Gastroesophageal sphincter (tissue), 4 donors: ENCODE results near the gene TFF3. TPM values are rescaled to one million over a fixed set of nuclear protein-coding genes. Genes with fewer than 3 reads are reported as not detected.

ENCODE experiments used
- ATAC-seq: fragments of 150-250 bp; one replicate; pipeline ENCODE4 v1.9.1; 2016; ENCODE audit warnings: mild to moderate bottlenecking, moderate library complexity
- H3K27ac ChIP-seq, 4 donors: fragments of 200-600 bp; sonication (generic) in 3 of 4; 1 replicate in 3 of 4; 2 replicates in 1 of 4; pipeline ENCODE4 v1.5.1; 2016 to 2019
- H3K27me3 ChIP-seq: fragments of 200-600 bp; sonication (generic); one replicate; pipeline ENCODE4 v1.5.1; 2019
- H3K36me3 ChIP-seq, 2 donors: fragments of 200-600 bp; sonication (generic); one replicate each; pipeline ENCODE4 v1.5.1; 2019; ENCODE audit warnings: control low read depth in 1 of 2
- H3K4me1 ChIP-seq, 3 donors: fragments of 200-600 bp; sonication (generic); 1 replicate in 2 of 3; 2 replicates in 1 of 3; pipeline ENCODE4 v1.5.1; 2016 to 2019; ENCODE audit warnings: control low read depth in 2 of 3
- H3K4me3 ChIP-seq, 2 donors: fragments of 200-600 bp; sonication (generic); one replicate each; pipeline ENCODE4 v1.5.1; 2019; ENCODE audit warnings: mild to moderate bottlenecking in 1 of 2, moderate library complexity in 1 of 2
- H3K9me3 ChIP-seq, 3 donors: fragments of 200-600 bp; sonication (generic); one replicate each; pipeline ENCODE4 v1.5.1; 2017 to 2019; ENCODE audit warnings: control low read depth in 2 of 3
- EP300 ChIP-seq: sonication (generic); formaldehyde crosslinking; IDR thresholded peaks from one replicate; pipeline ENCODE4 v1.6.1; 2017; ENCODE audit warnings: antibody characterized with exemption, mild to moderate bottlenecking
- POLR2A ChIP-seq, 2 donors: fragments of 450-650 bp; IDR thresholded peaks; one replicate each; pipeline ENCODE4 v1.6.1; 2017; ENCODE audit warnings: antibody characterized with exemption in 2 of 2, mild to moderate bottlenecking in 2 of 2, moderate library complexity in 1 of 2
- POLR2AphosphoS5 ChIP-seq: sonication (generic); formaldehyde crosslinking; IDR thresholded peaks from one replicate; pipeline ENCODE4 v1.6.1; 2017; ENCODE audit warnings: antibody characterized with exemption
- WGBS, 2 donors: methylation state at CpG; one replicate each; pipeline ENCODE4 v1.1.5; 2018; ENCODE audit warnings: low coverage in 1 of 2; 5-methylcytosine and 5-hydroxymethylcytosine counted together
- total RNA-seq, 4 donors: library from RNA; depleted of rRNA; stranded (reverse); fragments of >200 nt; gene quantifications; one replicate each; pipeline ENCODE4 v1.1.0, GENCODE V29; 2016
- TF ChIP-seq, protein P1 (sequence below), 4 experiments: fragments of 200-600 bp in 2 of 4; fragments of 450-650 bp in 2 of 4; sonication (generic) in 1 of 4; IDR thresholded peaks; one replicate each; pipeline ENCODE4 v1.5.1; 2017 to 2019; ENCODE audit warnings: antibody characterized with exemption in 4 of 4, mild to moderate bottlenecking in 2 of 4, moderate library complexity in 2 of 4

The TFF3 gene
- total RNA-seq, 4 donors from 2014 or later, result 6.4 to 18.2 (median 10.5) TPM

- peaks cover 12% of the 10 kb centered on the region for H3K27me3 ChIP-seq
- ATAC-seq, result peak; percentile 73
- TF ChIP-seq POLR2AphosphoS5 (peak; percentile 51), POLR2A (IDR thresholded peaks at IDR 0.05) (no peak)
- TF ChIP-seq, protein P1, sequence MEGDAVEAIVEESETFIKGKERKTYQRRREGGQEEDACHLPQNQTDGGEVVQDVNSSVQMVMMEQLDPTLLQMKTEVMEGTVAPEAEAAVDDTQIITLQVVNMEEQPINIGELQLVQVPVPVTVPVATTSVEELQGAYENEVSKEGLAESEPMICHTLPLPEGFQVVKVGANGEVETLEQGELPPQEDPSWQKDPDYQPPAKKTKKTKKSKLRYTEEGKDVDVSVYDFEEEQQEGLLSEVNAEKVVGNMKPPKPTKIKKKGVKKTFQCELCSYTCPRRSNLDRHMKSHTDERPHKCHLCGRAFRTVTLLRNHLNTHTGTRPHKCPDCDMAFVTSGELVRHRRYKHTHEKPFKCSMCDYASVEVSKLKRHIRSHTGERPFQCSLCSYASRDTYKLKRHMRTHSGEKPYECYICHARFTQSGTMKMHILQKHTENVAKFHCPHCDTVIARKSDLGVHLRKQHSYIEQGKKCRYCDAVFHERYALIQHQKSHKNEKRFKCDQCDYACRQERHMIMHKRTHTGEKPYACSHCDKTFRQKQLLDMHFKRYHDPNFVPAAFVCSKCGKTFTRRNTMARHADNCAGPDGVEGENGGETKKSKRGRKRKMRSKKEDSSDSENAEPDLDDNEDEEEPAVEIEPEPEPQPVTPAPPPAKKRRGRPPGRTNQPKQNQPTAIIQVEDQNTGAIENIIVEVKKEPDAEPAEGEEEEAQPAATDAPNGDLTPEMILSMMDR (IDR thresholded peaks at IDR 0.05), result no peak
- no peaks in the 10 kb centered on the region for H3K9me3 ChIP-seq
- WGBS, 2 donors, result 73 to 80% methylated on average over 4 to 16 of the region's 20 CpGs
- peaks cover 0 to 15% of the 10 kb centered on the region in 2 donors for H3K36me3 ChIP-seq
- H3K4me1 ChIP-seq, result peaks cover 0 to 8% (median 3%) of the 10 kb centered on the region in 3 donors
- H3K27ac ChIP-seq, result peak overlapping the region in 3 of 4 donors; percentile 48 to 68 (median 67)
- H3K4me3 ChIP-seq, result no peak overlapping the region
Observed at GRCh38 chr21:42301371-42302075, 13.7 kb downstream of the TFF3 start.

GRCh38 chr21:42300956-42301355 is 14.3 kb downstream of the TFF3 start:
- Histone ChIP-seq H3K27me3 (peaks cover 6% of the 10 kb centered on the region), H3K9me3 (no peaks in the 10 kb centered on the region), H3K27ac (peak overlapping the region in 3 of 4 donors; percentile 48 to 68 (median 67)), H3K4me1 (peaks cover 0 to 8% (median 3%) of the 10 kb centered on the region in 3 donors), H3K36me3 (peaks cover 0 to 21% of the 10 kb centered on the region in 2 donors), H3K4me3 (no peak overlapping the region)
- no peak for ATAC-seq
- WGBS, 2 donors, result 89 to 92% methylated on average over 1 of the region's 9 CpGs
- TF ChIP-seq EP300 (no peak), POLR2AphosphoS5 (no peak), POLR2A (IDR thresholded peaks at IDR 0.05) (no peak)
- TF ChIP-seq, protein P1 (IDR thresholded peaks at IDR 0.05), result no peak

- no peak for ATAC-seq
- Histone ChIP-seq H3K27ac (peak overlapping the region in 1 of 4 donors; percentile 66), H3K36me3 (peaks cover 0 to 24% of the 10 kb centered on the region in 2 donors), H3K9me3 (no peaks in the 10 kb centered on the region), H3K4me3 (no peak overlapping the region), H3K27me3 (no peaks in the 10 kb centered on the region), H3K4me1 (peaks cover 0 to 8% (median 3%) of the 10 kb centered on the region in 3 donors)
- WGBS, 2 donors, result 83 to 90% methylated on average over 2 of the region's 7 CpGs
- TF ChIP-seq POLR2A (IDR thresholded peaks at IDR 0.05) (no peak), EP300 (no peak), POLR2AphosphoS5 (no peak)
- TF ChIP-seq, protein P1 (IDR thresholded peaks at IDR 0.05), result no peak
Observed at GRCh38 chr21:42300045-42300583, 15.1 kb downstream of the TFF3 start.

DNA sequence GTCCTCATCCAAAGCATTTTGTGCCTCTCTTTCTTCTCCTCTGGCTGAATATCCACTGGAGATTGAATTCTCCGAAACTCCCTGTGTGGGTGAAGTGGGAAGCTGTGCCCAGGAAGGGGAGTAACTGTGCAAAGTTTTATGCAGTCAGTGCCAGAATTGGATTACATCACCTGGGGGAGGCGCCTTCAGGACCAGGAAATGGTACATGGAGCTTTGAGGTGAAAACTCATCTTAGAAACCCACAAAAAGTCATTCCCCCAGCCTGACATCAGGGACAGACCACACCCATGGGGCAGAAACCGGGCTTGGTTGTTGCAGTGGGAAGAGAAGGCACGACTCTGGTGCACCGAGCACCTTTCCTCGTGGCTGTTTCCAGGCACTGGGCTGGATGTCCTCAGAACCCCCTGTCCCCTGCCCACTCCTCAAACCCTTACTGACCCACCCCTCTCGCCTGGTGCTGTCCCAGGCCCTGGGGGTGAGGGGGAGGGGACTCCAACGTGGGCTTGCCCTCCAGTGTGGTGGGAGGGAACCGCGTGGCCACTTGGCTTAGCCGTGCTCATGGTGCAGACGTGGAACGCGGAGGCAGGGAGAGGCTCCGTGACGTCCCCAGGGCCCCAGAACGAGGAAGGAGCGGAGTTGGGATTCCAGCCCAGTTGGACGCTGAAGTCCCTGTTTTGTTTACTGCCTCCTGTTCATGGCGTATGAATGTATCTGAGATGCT is 15.7 kb downstream of the TFF3 start:
- Histone ChIP-seq H3K9me3 (no peaks in the 10 kb centered on the region), H3K36me3 (peaks cover 0 to 30% of the 10 kb centered on the region in 2 donors), H3K27ac (peak overlapping the region in 3 of 4 donors; percentile 2 to 66 (median 23)), H3K27me3 (no peaks in the 10 kb centered on the region), H3K4me1 (peaks cover 0 to 8% (median 3%) of the 10 kb centered on the region in 3 donors), H3K4me3 (no peak overlapping the region)
- no peak for ATAC-seq
- 82 to 100% methylated on average over 1 to 5 of the region's 20 CpGs for WGBS, 2 donors
- TF ChIP-seq POLR2A (IDR thresholded peaks at IDR 0.05) (no peak), EP300 (no peak), POLR2AphosphoS5 (no peak)
- TF ChIP-seq, protein P1 (IDR thresholded peaks at IDR 0.05), result no peak
